ENCODE data around the gene DCTN4. TPM values are rescaled to one million over a fixed set of nuclear protein-coding genes. Genes with fewer than 3 reads are reported as not detected.

DCTN4 gene
- total and polyA plus RNA-seq, 9 of the 15 experiments (the other 6 are each of a cell fraction or from before 2014, with no cell fraction given), result 20.4 to 64.9 (median 49.9) TPM

DNA sequence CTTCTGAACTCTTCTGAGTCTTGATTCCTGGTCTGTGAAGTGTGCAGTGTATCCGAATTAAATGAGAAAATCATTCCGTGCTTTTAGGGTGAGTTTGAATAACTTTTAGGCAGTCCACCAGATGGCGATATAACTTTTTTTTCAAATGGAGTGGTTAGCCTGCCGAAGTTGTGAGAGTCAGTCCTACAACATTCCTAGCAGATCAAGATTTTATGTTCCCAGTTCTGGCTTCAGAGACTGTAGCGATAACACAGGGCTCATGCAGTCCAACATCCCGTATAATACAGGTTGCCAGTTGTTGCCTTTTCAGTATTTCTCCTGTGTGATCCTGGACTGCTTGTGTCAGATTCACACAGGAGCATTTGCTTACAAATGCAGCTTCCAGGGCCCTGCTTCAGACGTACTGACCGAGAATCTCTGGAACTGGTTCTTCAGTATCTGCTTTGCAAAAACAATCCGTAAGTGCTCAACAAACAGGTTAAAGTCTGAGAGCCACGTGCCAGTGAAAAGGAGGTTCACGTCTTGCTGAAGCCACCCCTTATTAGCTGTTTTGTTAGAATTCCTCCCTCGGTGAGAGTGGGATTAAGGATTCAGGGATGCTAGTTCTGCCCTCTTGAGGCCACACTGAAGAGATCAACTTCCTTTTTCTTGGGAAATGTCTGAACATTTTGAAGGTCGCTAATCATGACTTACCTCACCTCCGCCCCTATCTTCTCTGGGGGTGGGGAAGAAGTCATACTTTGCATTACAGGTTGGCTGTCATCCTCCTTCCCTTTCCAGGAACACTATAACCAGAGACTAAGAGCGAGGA lies 42.5 kb upstream of the DCTN4 start (continued):
- TF ChIP-seq, protein P1, sequence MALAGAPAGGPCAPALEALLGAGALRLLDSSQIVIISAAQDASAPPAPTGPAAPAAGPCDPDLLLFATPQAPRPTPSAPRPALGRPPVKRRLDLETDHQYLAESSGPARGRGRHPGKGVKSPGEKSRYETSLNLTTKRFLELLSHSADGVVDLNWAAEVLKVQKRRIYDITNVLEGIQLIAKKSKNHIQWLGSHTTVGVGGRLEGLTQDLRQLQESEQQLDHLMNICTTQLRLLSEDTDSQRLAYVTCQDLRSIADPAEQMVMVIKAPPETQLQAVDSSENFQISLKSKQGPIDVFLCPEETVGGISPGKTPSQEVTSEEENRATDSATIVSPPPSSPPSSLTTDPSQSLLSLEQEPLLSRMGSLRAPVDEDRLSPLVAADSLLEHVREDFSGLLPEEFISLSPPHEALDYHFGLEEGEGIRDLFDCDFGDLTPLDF (CRISPR knock-in tag; IDR thresholded peaks at IDR 0.05), result no peak
- no peak for TF ChIP-seq KDM2B (CRISPR knock-in tag; IDR thresholded peaks at IDR 0.05)
- TF ChIP-seq CREM (IDR thresholded peaks at IDR 0.05; ENCODE audit: low read depth), result peak; percentile 11; the same call in 1 of the 2 replicates
- TF ChIP-seq ELF4 (CRISPR knock-in tag; IDR thresholded peaks at IDR 0.05), result no peak
- no peak for TF ChIP-seq MEIS2 (IDR thresholded peaks at IDR 0.05; ENCODE audit: partially characterized antibody)
- TF ChIP-seq GABPB1 (CRISPR knock-in tag; IDR thresholded peaks at IDR 0.05), result no peak
- TF ChIP-seq BRD4 (IDR thresholded peaks at IDR 0.05), result no peak
- TF ChIP-seq, protein P2, sequence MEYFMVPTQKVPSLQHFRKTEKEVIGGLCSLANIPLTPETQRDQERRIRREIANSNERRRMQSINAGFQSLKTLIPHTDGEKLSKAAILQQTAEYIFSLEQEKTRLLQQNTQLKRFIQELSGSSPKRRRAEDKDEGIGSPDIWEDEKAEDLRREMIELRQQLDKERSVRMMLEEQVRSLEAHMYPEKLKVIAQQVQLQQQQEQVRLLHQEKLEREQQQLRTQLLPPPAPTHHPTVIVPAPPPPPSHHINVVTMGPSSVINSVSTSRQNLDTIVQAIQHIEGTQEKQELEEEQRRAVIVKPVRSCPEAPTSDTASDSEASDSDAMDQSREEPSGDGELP (CRISPR knock-in tag; IDR thresholded peaks at IDR 0.05; ENCODE audit: borderline replicate concordance), result no peak
- TF ChIP-seq ESRRB (CRISPR knock-in tag; IDR thresholded peaks at IDR 0.05; ENCODE audit: borderline replicate concordance), result no peak
- no peak for TF ChIP-seq RFX5 (IDR thresholded peaks at IDR 0.05; ENCODE audit: low read depth, low read length)
- TF ChIP-seq, protein P3, sequence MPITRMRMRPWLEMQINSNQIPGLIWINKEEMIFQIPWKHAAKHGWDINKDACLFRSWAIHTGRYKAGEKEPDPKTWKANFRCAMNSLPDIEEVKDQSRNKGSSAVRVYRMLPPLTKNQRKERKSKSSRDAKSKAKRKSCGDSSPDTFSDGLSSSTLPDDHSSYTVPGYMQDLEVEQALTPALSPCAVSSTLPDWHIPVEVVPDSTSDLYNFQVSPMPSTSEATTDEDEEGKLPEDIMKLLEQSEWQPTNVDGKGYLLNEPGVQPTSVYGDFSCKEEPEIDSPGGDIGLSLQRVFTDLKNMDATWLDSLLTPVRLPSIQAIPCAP (CRISPR knock-in tag; IDR thresholded peaks at IDR 0.05; ENCODE audit: borderline replicate concordance), result no peak
- no peak for TF ChIP-seq PHF20 (IDR thresholded peaks at IDR 0.05; ENCODE audit: partially characterized antibody)
- TF ChIP-seq POLR2AphosphoS5 (IDR thresholded peaks at IDR 0.05; ENCODE audit: control insufficient read depth, insufficient read depth, low read depth, low read length), result no peak
- TF ChIP-seq HMG20B (CRISPR knock-in tag; IDR thresholded peaks at IDR 0.05), result no peak
- no peak; the same call in 1 of the 2 replicates for TF ChIP-seq ZNF589 (CRISPR knock-in tag; IDR thresholded peaks at IDR 0.05; ENCODE audit: low read depth)
- no peak for TF ChIP-seq FOXJ2 (tag; IDR thresholded peaks at IDR 0.05)
- TF ChIP-seq ZNF436 (CRISPR knock-in tag; IDR thresholded peaks at IDR 0.05), result no peak
- TF ChIP-seq, protein P4, sequence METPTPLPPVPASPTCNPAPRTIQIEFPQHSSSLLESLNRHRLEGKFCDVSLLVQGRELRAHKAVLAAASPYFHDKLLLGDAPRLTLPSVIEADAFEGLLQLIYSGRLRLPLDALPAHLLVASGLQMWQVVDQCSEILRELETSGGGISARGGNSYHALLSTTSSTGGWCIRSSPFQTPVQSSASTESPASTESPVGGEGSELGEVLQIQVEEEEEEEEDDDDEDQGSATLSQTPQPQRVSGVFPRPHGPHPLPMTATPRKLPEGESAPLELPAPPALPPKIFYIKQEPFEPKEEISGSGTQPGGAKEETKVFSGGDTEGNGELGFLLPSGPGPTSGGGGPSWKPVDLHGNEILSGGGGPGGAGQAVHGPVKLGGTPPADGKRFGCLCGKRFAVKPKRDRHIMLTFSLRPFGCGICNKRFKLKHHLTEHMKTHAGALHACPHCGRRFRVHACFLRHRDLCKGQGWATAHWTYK (CRISPR knock-in tag; IDR thresholded peaks at IDR 0.05), result no peak
- TF ChIP-seq KDM5B (IDR thresholded peaks at IDR 0.05; ENCODE audit: insufficient replicate concordance, low read depth, low read length), result no peak
- TF ChIP-seq CBFA2T2 (conservative IDR thresholded peaks at IDR 0.05), result no peak
- TF ChIP-seq SMARCA5 (IDR thresholded peaks at IDR 0.05), result 0 out of 2 replicates have a peak, but pooled peaks have one; percentile 29
- no peak for TF ChIP-seq HDAC3 (IDR thresholded peaks at IDR 0.05; ENCODE audit: borderline replicate concordance, partially characterized antibody)
- no peak for TF ChIP-seq TCF7 (IDR thresholded peaks at IDR 0.05; ENCODE audit: borderline replicate concordance)
- TF ChIP-seq U2AF2 (optimal IDR thresholded peaks at IDR 0.05; ENCODE audit: low read depth, low read length), result no peak
- peak; percentile 66 for TF ChIP-seq ATF7 (IDR thresholded peaks at IDR 0.05)
- TF ChIP-seq KDM1A (IDR thresholded peaks at IDR 0.05), result no peak
- no peak for TF ChIP-seq GATAD2A (IDR thresholded peaks at IDR 0.05)
